PC-9 (cell line): ENCODE data around the gene INVS. TPM values are rescaled to one million over a fixed set of nuclear protein-coding genes. Genes with fewer than 3 reads are reported as not detected.
A peak's percentile ranks its signal among the peaks of the same experiment; 100 is the strongest.

Source experiments
- BruUV-seq: library from RNA; stranded (reverse); fragments of 400-500 nt; replicated peaks from 2 replicates; lab custom pipeline; 2021; lab: Mats Ljungman, UMichigan
- CTCF ChIA-PET: fragments of 300-600 bp; sonication (Branson Sonifier 250); formaldehyde crosslinking; loops from one replicate; lab custom pipeline; 2022; ENCODE audit warnings: antibody characterized with exemption; lab: Charles Lee
- POLR2A ChIA-PET: fragments of 300-600 bp; sonication (Branson Sonifier 250); formaldehyde crosslinking; loops from one replicate; lab custom pipeline; 2022; ENCODE audit warnings: antibody characterized with exemption; ENCODE audit not compliant: unreplicated experiment; lab: Charles Lee
- DNase-seq, 2 experiments: peaks; one replicate each; pipeline versions ENCODE4 v3.0.0 to v3.0.0-alpha.2; 2015 to 2022; ENCODE audit warnings: mixed read lengths in 1 of 2
- H2AFZ ChIP-seq: fragments of 200-600 bp; sonication (generic); 2 replicates; pipeline ENCODE4 v1.8.1; 2017; ENCODE audit warnings: antibody characterized with exemption
- H3F3A ChIP-seq: fragments of 200-600 bp; sonication (generic); 2 replicates; pipeline ENCODE4 v1.8.1; 2017; ENCODE audit warnings: antibody characterized with exemption, mild to moderate bottlenecking, low read depth; ENCODE audit not compliant: insufficient read depth
- H3K27ac ChIP-seq: fragments of 200-600 bp; sonication (generic); 2 replicates; pipeline ENCODE4 v1.6.1; 2016; ENCODE audit warnings: mixed run types
- H3K27me3 ChIP-seq: fragments of 200-600 bp; sonication (generic); 2 replicates; pipeline ENCODE4 v1.6.1; 2016; ENCODE audit warnings: low read depth, mixed run types; ENCODE audit not compliant: insufficient read depth
- H3K36me3 ChIP-seq: fragments of 200-600 bp; sonication (generic); 2 replicates; pipeline ENCODE4 v1.6.1; 2016; ENCODE audit warnings: low read depth, mixed run types
- H3K4me1 ChIP-seq: fragments of 200-600 bp; sonication (generic); replicated peaks from 2 replicates; pipeline ENCODE4 v1.6.1; 2016; ENCODE audit warnings: mixed run types; ENCODE audit not compliant: insufficient read depth
- H3K4me2 ChIP-seq: fragments of 200-600 bp; sonication (generic); 2 replicates; pipeline ENCODE4 v1.6.1; 2017; ENCODE audit warnings: mixed run types
- H3K4me3 ChIP-seq: fragments of 200-600 bp; sonication (generic); 2 replicates; pipeline ENCODE4 v1.6.1; 2016; ENCODE audit warnings: mixed run types
- H3K79me2 ChIP-seq: fragments of 200-600 bp; sonication (generic); 2 replicates; pipeline ENCODE4 v1.6.1; 2017; ENCODE audit warnings: low read depth, mixed run types
- H3K9me2 ChIP-seq: fragments of 200-600 bp; sonication (generic); 2 replicates; pipeline ENCODE4 v1.8.1; 2017; ENCODE audit warnings: mild to moderate bottlenecking; ENCODE audit not compliant: insufficient read depth
- H3K9me3 ChIP-seq: fragments of 200-600 bp; sonication (generic); 2 replicates; pipeline ENCODE4 v1.8.1; 2016; ENCODE audit warnings: low read depth; ENCODE audit not compliant: insufficient read depth
- H4K20me1 ChIP-seq: fragments of 200-600 bp; sonication (generic); 2 replicates; pipeline ENCODE4 v1.8.1; 2017; ENCODE audit not compliant: insufficient read depth
- EZH2 ChIP-seq: fragments of 200-600 bp; sonication (generic); IDR thresholded peaks from 2 replicates; pipeline ENCODE4 v1.8.0; 2017; ENCODE audit warnings: antibody characterized with exemption, low read depth
- intact Hi-C: fragments of 100-400 bp; cut with micrococcal nuclease; formaldehyde crosslinking; loops from one replicate; pipeline ENCODE4 v1.10.0; 2022; ENCODE audit not compliant: unreplicated experiment
- total RNA-seq: library from RNA; stranded (reverse); gene quantifications from 2 replicates; pipeline ENCODE4 v1.2.3, GENCODE V29; 2021
- TF ChIP-seq, protein P1 (sequence below): fragments of 200-600 bp; sonication (generic); conservative IDR thresholded peaks from 2 replicates; pipeline ENCODE4 v1.6.1; 2017; ENCODE audit warnings: mixed run types, antibody characterized with exemption, mild to moderate bottlenecking, moderate library complexity

INVS gene
- total RNA-seq, 1 experiment from 2014 or later = 24.0 TPM

- intact Hi-C loops = loop anchor here (5.0 kb wide), 1 partner anchor 189 kb away; the partner anchor contains the start of gene STX17
- peaks cover 4% of the 10 kb centered on the region; the same call in 1 of the 2 replicates for H3K36me3 ChIP-seq
- peaks cover 81% of the 10 kb centered on the region for H3K79me2 ChIP-seq
- no peak overlapping the region for H3K4me3 ChIP-seq
- no peaks in the 10 kb centered on the region for H3K9me2 ChIP-seq
- H3K4me2 ChIP-seq = peak overlapping the region; percentile 94
- BruUV-seq = no TSS peak
- no peaks in the 10 kb centered on the region for H3K9me3 ChIP-seq
- peaks cover 20% of the 10 kb centered on the region for H3K4me1 ChIP-seq
- H3K27me3 ChIP-seq = no peaks in the 10 kb centered on the region
- CTCF ChIA-PET = no interaction called here
- no peak overlapping the region for H3K27ac ChIP-seq
- POLR2A ChIA-PET = no interaction called here
- TF ChIP-seq EZH2 = no peak
- TF ChIP-seq, protein P1, sequence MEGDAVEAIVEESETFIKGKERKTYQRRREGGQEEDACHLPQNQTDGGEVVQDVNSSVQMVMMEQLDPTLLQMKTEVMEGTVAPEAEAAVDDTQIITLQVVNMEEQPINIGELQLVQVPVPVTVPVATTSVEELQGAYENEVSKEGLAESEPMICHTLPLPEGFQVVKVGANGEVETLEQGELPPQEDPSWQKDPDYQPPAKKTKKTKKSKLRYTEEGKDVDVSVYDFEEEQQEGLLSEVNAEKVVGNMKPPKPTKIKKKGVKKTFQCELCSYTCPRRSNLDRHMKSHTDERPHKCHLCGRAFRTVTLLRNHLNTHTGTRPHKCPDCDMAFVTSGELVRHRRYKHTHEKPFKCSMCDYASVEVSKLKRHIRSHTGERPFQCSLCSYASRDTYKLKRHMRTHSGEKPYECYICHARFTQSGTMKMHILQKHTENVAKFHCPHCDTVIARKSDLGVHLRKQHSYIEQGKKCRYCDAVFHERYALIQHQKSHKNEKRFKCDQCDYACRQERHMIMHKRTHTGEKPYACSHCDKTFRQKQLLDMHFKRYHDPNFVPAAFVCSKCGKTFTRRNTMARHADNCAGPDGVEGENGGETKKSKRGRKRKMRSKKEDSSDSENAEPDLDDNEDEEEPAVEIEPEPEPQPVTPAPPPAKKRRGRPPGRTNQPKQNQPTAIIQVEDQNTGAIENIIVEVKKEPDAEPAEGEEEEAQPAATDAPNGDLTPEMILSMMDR = no peak
- peaks cover 44% of the 10 kb centered on the region for H4K20me1 ChIP-seq
- H3F3A ChIP-seq = peaks cover 10% of the 10 kb centered on the region; the same call in 1 of the 2 replicates
- no peak overlapping the region for H2AFZ ChIP-seq
- DNase-seq = no peak
Measured at GRCh38 chr9:100096378-100096916, 2.6 kb upstream of the INVS start.

- Histone ChIP-seq H2AFZ (peak overlapping the region; percentile 88), H3K9me3 (no peaks in the 10 kb centered on the region), H3K4me2 (peak overlapping the region; percentile 94), H3K9me2 (no peaks in the 10 kb centered on the region), H3K4me1 (peaks cover 20% of the 10 kb centered on the region), H3K36me3 (peaks cover 8% of the 10 kb centered on the region; the same call in 1 of the 2 replicates), H3K79me2 (peaks cover 63% of the 10 kb centered on the region), H4K20me1 (peaks cover 26% of the 10 kb centered on the region), H3K27me3 (no peaks in the 10 kb centered on the region), H3K27ac (peak overlapping the region; percentile 94), H3F3A (peaks cover 10% of the 10 kb centered on the region; the same call in 1 of the 2 replicates), H3K4me3 (peak overlapping the region; percentile 87)
- intact Hi-C loops = loop anchor here (2.0 to 5.0 kb wide), 2 partner anchors 191 to 279 kb away; partner anchors contain the start of gene STX17
- no peak for TF ChIP-seq EZH2
- ChIA-PET POLR2A (no interaction called here), CTCF (interaction anchor here (0.5 kb wide), 1 partner anchor 34 kb away, joined by 3 read pairs; no protein-coding TSS in a partner anchor)
- peak; percentile 77 to 87 for DNase-seq
- BruUV-seq = TSS peak; percentile 74
Measured at GRCh38 chr9:100098046-100098886, 777 bp upstream of the INVS start.

DNA sequence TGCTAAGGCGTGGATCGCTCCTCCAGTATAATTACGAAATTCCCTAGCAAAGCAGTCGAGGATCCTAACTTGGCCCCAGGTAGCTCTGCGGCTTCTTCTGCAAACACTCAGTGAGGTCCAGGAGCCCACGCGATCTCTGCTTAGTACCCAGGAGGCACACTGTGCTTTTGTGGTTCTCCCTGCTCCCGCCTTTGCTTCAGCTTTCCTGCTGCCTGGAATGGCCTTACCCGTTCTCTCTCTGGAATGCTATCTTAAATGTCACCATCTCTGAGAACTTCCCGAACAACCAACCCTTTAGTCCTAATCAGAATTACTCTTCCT, 639 bp downstream of the INVS start:
- BruUV-seq = no TSS peak
- Histone ChIP-seq H3K27ac (peak overlapping the region; percentile 25), H3K79me2 (peaks cover 49% of the 10 kb centered on the region), H3K4me3 (peak overlapping the region; percentile 87), H3K27me3 (no peaks in the 10 kb centered on the region), H3K9me2 (no peaks in the 10 kb centered on the region), H3K4me2 (peak overlapping the region; percentile 88), H3K9me3 (no peaks in the 10 kb centered on the region), H2AFZ (peak overlapping the region; percentile 89), H3K36me3 (peaks cover 8% of the 10 kb centered on the region), H3K4me1 (peaks cover 20% of the 10 kb centered on the region), H4K20me1 (peaks cover 18% of the 10 kb centered on the region), H3F3A (peaks cover 10% of the 10 kb centered on the region; the same call in 1 of the 2 replicates)
- intact Hi-C loops = loop anchor here (2.0 to 5.0 kb wide), 2 partner anchors 192 to 281 kb away; partner anchors contain the start of gene STX17
- POLR2A ChIA-PET = no interaction called here
- TF ChIP-seq, protein P1 = no peak
- no peak for TF ChIP-seq EZH2
- CTCF ChIA-PET = no interaction called here
- no peak for DNase-seq
